B cell (primary cell): ENCODE data around the gene SMIM7. TPM values are rescaled to one million over a fixed set of nuclear protein-coding genes. Genes with fewer than 3 reads are reported as not detected.

Experiments
- ATAC-seq: fragments of 200-7000 bp; cut with Tn5 transposase; one replicate; pipeline ENCODE4 v1.10.0; 2021; ENCODE audit warnings: low read depth, mild to moderate bottlenecking, moderate number of reproducible peaks, moderate library complexity
- CTCF ChIA-PET: fragments of 350-600 bp; sonication (Branson Sonifier 250); formaldehyde crosslinking; loops from one replicate; lab custom pipeline; 2021; ENCODE audit warnings: antibody characterized with exemption, inconsistent platforms; lab: Charles Lee
- POLR2A ChIA-PET: fragments of 350-600 bp; sonication (Branson Sonifier 250); formaldehyde crosslinking; loops from one replicate; lab custom pipeline; 2021; ENCODE audit warnings: antibody characterized with exemption; lab: Charles Lee
- DNase-seq: peaks from one replicate; pipeline ENCODE4 v3.0.0; 2013
- H2AFZ ChIP-seq: 2 replicates; pipeline ENCODE4 v1.6.1; 2012; ENCODE audit warnings: mild to moderate bottlenecking, low read depth, low read length; ENCODE audit not compliant: insufficient read depth, poor library complexity, severe bottlenecking
- H3K27ac ChIP-seq, 2 donors: 1 replicate in 1 of 2; 2 replicates in 1 of 2; pipeline ENCODE4 v1.5.1; 2012 to 2013; ENCODE audit warnings: low read length in 2 of 2, mild to moderate bottlenecking in 2 of 2, moderate library complexity in 1 of 2
- H3K27me3 ChIP-seq, 4 experiments: fragments of 200-600 bp in 1 of 4; sonication (generic) in 1 of 4; replicated peaks in 1 of 4; 1 replicate in 2 of 4; 2 replicates in 2 of 4; pipeline versions ENCODE4 v1.6.1 to v1.7.0; 2013 to 2016; ENCODE audit warnings: low read length in 3 of 4, mild to moderate bottlenecking in 2 of 4, mixed read lengths in 1 of 4, moderate library complexity in 1 of 4; ENCODE audit not compliant: insufficient read depth in 4 of 4, control insufficient read depth in 3 of 4; ENCODE audit errors: control extremely low read depth in 1 of 4
- H3K36me3 ChIP-seq, 2 experiments: replicated peaks in 1 of 2; 1 replicate in 1 of 2; 2 replicates in 1 of 2; pipeline versions ENCODE4 v1.6.1 to v1.7.1; 2013; ENCODE audit warnings: low read length in 1 of 2; ENCODE audit not compliant: insufficient read depth in 2 of 2, control insufficient read depth in 1 of 2; ENCODE audit errors: control extremely low read depth in 1 of 2, extremely low read depth in 1 of 2
- H3K4me1 ChIP-seq, 2 donors: fragments of 200-600 bp in 1 of 2; sonication (generic) in 1 of 2; 1 replicate in 1 of 2; 2 replicates in 1 of 2; pipeline versions ENCODE4 v1.5.1 to v1.6.1; 2013 to 2017; ENCODE audit warnings: low read length in 2 of 2; ENCODE audit not compliant: control insufficient read depth in 2 of 2, insufficient read depth in 2 of 2
- H3K4me2 ChIP-seq: replicated peaks from 2 replicates; pipeline ENCODE3; 2012; ENCODE audit warnings: mild to moderate bottlenecking, low read depth, low read length; ENCODE audit not compliant: poor library complexity, severe bottlenecking
- H3K4me3 ChIP-seq, 5 experiments: fragments of 200-600 bp in 1 of 5; sonication (generic) in 1 of 5; 1 replicate in 3 of 5; 2 replicates in 2 of 5; pipeline versions ENCODE4 v1.5.1 to v1.7.0; 2011 to 2016; ENCODE audit warnings: low read length in 4 of 5, mild to moderate bottlenecking in 4 of 5, low read depth in 2 of 5, control low read depth in 1 of 5, moderate library complexity in 1 of 5; ENCODE audit not compliant: insufficient read depth in 1 of 5; ENCODE audit errors: control extremely low read depth in 1 of 5, extremely low read depth in 1 of 5
- H3K79me2 ChIP-seq: fragments of 200-600 bp; sonication (generic); one replicate; pipeline ENCODE4 v1.6.0; 2016; ENCODE audit warnings: low read length; ENCODE audit not compliant: control insufficient read depth, insufficient read depth
- H3K9ac ChIP-seq: fragments of 200-600 bp; sonication (generic); 2 replicates; pipeline ENCODE4 v1.6.1; 2017; ENCODE audit warnings: mild to moderate bottlenecking, low read length, moderate library complexity
- H3K9me3 ChIP-seq, 3 donors: one replicate each; pipeline versions ENCODE4 v1.6.1 to v1.7.1; 2013; ENCODE audit warnings: low read length in 2 of 3; ENCODE audit not compliant: control insufficient read depth in 2 of 3, insufficient read depth in 1 of 3; ENCODE audit errors: control extremely low read depth in 1 of 3
- H4K20me1 ChIP-seq: 2 replicates; pipeline ENCODE4 v1.6.0; 2012; ENCODE audit warnings: mild to moderate bottlenecking, low read length; ENCODE audit not compliant: insufficient read depth, control insufficient read depth, poor library complexity, severe bottlenecking
- H3K27ac Mint-ChIP-seq: one replicate; pipeline ENCODE4 v1.8.0; 2021; ENCODE audit warnings: mixed read lengths
- H3K27me3 Mint-ChIP-seq: one replicate; pipeline ENCODE4 v1.8.0; 2021; ENCODE audit warnings: mixed read lengths
- H3K4me1 Mint-ChIP-seq: one replicate; pipeline ENCODE4 v1.8.0; 2021; ENCODE audit warnings: mixed read lengths
- H3K4me3 Mint-ChIP-seq: one replicate; pipeline ENCODE4 v1.8.0; 2021; ENCODE audit warnings: mixed read lengths
- H3K9me3 Mint-ChIP-seq: one replicate; pipeline ENCODE4 v1.8.0; 2022; ENCODE audit warnings: mixed read lengths; ENCODE audit not compliant: insufficient read depth
- EZH2 ChIP-seq: IDR thresholded peaks from 2 replicates; pipeline ENCODE4 v1.6.1; 2012; ENCODE audit warnings: borderline replicate concordance, low read depth, mild to moderate bottlenecking, moderate library complexity, low read length; ENCODE audit not compliant: insufficient read depth, poor library complexity, severe bottlenecking
- WGBS: methylation state at CpG from one replicate; pipeline ENCODE4 v1.1.5; 2013; ENCODE audit warnings: missing lambda C conversion rate; ENCODE audit not compliant: insufficient coverage; 5-methylcytosine and 5-hydroxymethylcytosine counted together
- intact Hi-C: fragments of 100-400 bp; cut with micrococcal nuclease; formaldehyde crosslinking; loops from one replicate; pipeline ENCODE4 v1.10.0; 2022
- polyA plus RNA-seq: library from polyadenylated mRNA; depleted of rRNA; stranded (reverse); fragments of >200 nt; gene quantifications from 2 replicates; pipeline ENCODE4 v1.2.3, GENCODE V29; 2012
- total RNA-seq, 2 donors: library from RNA; stranded (reverse); fragments of 120-200 nt in 1 of 2; gene quantifications; 1 replicate in 1 of 2; 2 replicates in 1 of 2; pipeline versions ENCODE4 v1.2.3 to v1.2.4, GENCODE V29; 2013 to 2022
- TF ChIP-seq, protein P1 (sequence below): fragments of 200-600 bp; IDR thresholded peaks from one replicate; pipeline ENCODE4 v1.8.0; 2022; ENCODE audit warnings: antibody characterized with exemption, mild to moderate bottlenecking

SMIM7 gene
- total and polyA plus RNA-seq, 2 donors (not counting 1 experiment from before 2014, with no cell fraction given) = 54.7 to 133 TPM

- Mint-ChIP-seq H3K4me3 (peak overlapping the region; percentile 97), H3K27ac (peak overlapping the region; percentile 98), H3K27me3 (no peaks in the 10 kb centered on the region), H3K9me3 (no peaks in the 10 kb centered on the region), H3K4me1 (peaks cover 48% of the 10 kb centered on the region)
- peak overlapping the region; percentile 100 for H3K4me2 ChIP-seq
- H3K4me3 ChIP-seq = peak overlapping the region in 4 of 5 experiments; percentile 84 to 93 (median 90)
- H3K4me1 ChIP-seq = peaks cover 23 to 27% of the 10 kb centered on the region in 2 donors
- H3K9me3 ChIP-seq = peaks cover 0 to 4% (median 0%) of the 10 kb centered on the region in 3 donors
- ChIA-PET POLR2A (interaction anchor here (0.5 to 3.5 kb wide), 7 partner anchors 11 to 269 kb away, joined by 3 to 43 read pairs (median 3); partner anchors contain the start of gene TMEM38A), CTCF (interaction anchor here (0.8 to 2.9 kb wide), 5 partner anchors 31 to 999 kb away, joined by 3 to 12 read pairs (median 7); partner anchors contain the start of genes SMIM7 and TMEM38A)
- 7% methylated on average over 10 of the region's 23 CpGs for WGBS
- peaks cover 0 to 39% of the 10 kb centered on the region in 2 experiments for H3K36me3 ChIP-seq
- TF ChIP-seq EZH2 = no peak
- TF ChIP-seq, protein P1, sequence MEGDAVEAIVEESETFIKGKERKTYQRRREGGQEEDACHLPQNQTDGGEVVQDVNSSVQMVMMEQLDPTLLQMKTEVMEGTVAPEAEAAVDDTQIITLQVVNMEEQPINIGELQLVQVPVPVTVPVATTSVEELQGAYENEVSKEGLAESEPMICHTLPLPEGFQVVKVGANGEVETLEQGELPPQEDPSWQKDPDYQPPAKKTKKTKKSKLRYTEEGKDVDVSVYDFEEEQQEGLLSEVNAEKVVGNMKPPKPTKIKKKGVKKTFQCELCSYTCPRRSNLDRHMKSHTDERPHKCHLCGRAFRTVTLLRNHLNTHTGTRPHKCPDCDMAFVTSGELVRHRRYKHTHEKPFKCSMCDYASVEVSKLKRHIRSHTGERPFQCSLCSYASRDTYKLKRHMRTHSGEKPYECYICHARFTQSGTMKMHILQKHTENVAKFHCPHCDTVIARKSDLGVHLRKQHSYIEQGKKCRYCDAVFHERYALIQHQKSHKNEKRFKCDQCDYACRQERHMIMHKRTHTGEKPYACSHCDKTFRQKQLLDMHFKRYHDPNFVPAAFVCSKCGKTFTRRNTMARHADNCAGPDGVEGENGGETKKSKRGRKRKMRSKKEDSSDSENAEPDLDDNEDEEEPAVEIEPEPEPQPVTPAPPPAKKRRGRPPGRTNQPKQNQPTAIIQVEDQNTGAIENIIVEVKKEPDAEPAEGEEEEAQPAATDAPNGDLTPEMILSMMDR = no peak
- H3K9ac ChIP-seq = peak overlapping the region; percentile 95
- intact Hi-C loops = loop anchor here (1.0 kb wide), 5 partner anchors 31 to 133 kb away; partner anchors contain the start of genes C19orf44, CALR3, CHERP and SLC35E1
- H4K20me1 ChIP-seq = peaks cover 41% of the 10 kb centered on the region
- peaks cover 67% of the 10 kb centered on the region for H3K79me2 ChIP-seq
- ATAC-seq (no peak), DNase-seq (no peak)
- H3K27me3 ChIP-seq = no peaks in the 10 kb centered on the region
- H2AFZ ChIP-seq = peak overlapping the region; percentile 96
- H3K27ac ChIP-seq = peak overlapping the region; percentile 87 to 93
Measured at GRCh38 chr19:16628984-16629691, 30.8 kb downstream of the SMIM7 start.
